PC-9 (cell line): ENCODE data around the gene SP140L. TPM values are rescaled to one million over a fixed set of nuclear protein-coding genes. Genes with fewer than 3 reads are reported as not detected.

Source experiments
- BruUV-seq: library from RNA; stranded (reverse); fragments of 400-500 nt; replicated peaks from 2 replicates; lab custom pipeline; 2021; lab: Mats Ljungman, UMichigan
- CTCF ChIA-PET: fragments of 300-600 bp; sonication (Branson Sonifier 250); formaldehyde crosslinking; loops from one replicate; lab custom pipeline; 2022; ENCODE audit warnings: antibody characterized with exemption; lab: Charles Lee
- POLR2A ChIA-PET: fragments of 300-600 bp; sonication (Branson Sonifier 250); formaldehyde crosslinking; loops from one replicate; lab custom pipeline; 2022; ENCODE audit warnings: antibody characterized with exemption; ENCODE audit not compliant: unreplicated experiment; lab: Charles Lee
- DNase-seq, 2 experiments: peaks; one replicate each; pipeline versions ENCODE4 v3.0.0 to v3.0.0-alpha.2; 2015 to 2022; ENCODE audit warnings: mixed read lengths in 1 of 2
- H2AFZ ChIP-seq: fragments of 200-600 bp; sonication (generic); 2 replicates; pipeline ENCODE4 v1.8.1; 2017; ENCODE audit warnings: antibody characterized with exemption
- H3F3A ChIP-seq: fragments of 200-600 bp; sonication (generic); 2 replicates; pipeline ENCODE4 v1.8.1; 2017; ENCODE audit warnings: antibody characterized with exemption, mild to moderate bottlenecking, low read depth; ENCODE audit not compliant: insufficient read depth
- H3K27ac ChIP-seq: fragments of 200-600 bp; sonication (generic); 2 replicates; pipeline ENCODE4 v1.6.1; 2016; ENCODE audit warnings: mixed run types
- H3K27me3 ChIP-seq: fragments of 200-600 bp; sonication (generic); 2 replicates; pipeline ENCODE4 v1.6.1; 2016; ENCODE audit warnings: low read depth, mixed run types; ENCODE audit not compliant: insufficient read depth
- H3K36me3 ChIP-seq: fragments of 200-600 bp; sonication (generic); 2 replicates; pipeline ENCODE4 v1.6.1; 2016; ENCODE audit warnings: low read depth, mixed run types
- H3K4me1 ChIP-seq: fragments of 200-600 bp; sonication (generic); replicated peaks from 2 replicates; pipeline ENCODE4 v1.6.1; 2016; ENCODE audit warnings: mixed run types; ENCODE audit not compliant: insufficient read depth
- H3K4me2 ChIP-seq: fragments of 200-600 bp; sonication (generic); 2 replicates; pipeline ENCODE4 v1.6.1; 2017; ENCODE audit warnings: mixed run types
- H3K4me3 ChIP-seq: fragments of 200-600 bp; sonication (generic); 2 replicates; pipeline ENCODE4 v1.6.1; 2016; ENCODE audit warnings: mixed run types
- H3K79me2 ChIP-seq: fragments of 200-600 bp; sonication (generic); 2 replicates; pipeline ENCODE4 v1.6.1; 2017; ENCODE audit warnings: low read depth, mixed run types
- H3K9me2 ChIP-seq: fragments of 200-600 bp; sonication (generic); 2 replicates; pipeline ENCODE4 v1.8.1; 2017; ENCODE audit warnings: mild to moderate bottlenecking; ENCODE audit not compliant: insufficient read depth
- H3K9me3 ChIP-seq: fragments of 200-600 bp; sonication (generic); 2 replicates; pipeline ENCODE4 v1.8.1; 2016; ENCODE audit warnings: low read depth; ENCODE audit not compliant: insufficient read depth
- H4K20me1 ChIP-seq: fragments of 200-600 bp; sonication (generic); 2 replicates; pipeline ENCODE4 v1.8.1; 2017; ENCODE audit not compliant: insufficient read depth
- CTCF ChIP-seq: fragments of 200-600 bp; sonication (generic); conservative IDR thresholded peaks from 2 replicates; pipeline ENCODE4 v1.6.1; 2017; ENCODE audit warnings: mixed run types, antibody characterized with exemption, mild to moderate bottlenecking, moderate library complexity
- EZH2 ChIP-seq: fragments of 200-600 bp; sonication (generic); IDR thresholded peaks from 2 replicates; pipeline ENCODE4 v1.8.0; 2017; ENCODE audit warnings: antibody characterized with exemption, low read depth
- intact Hi-C: fragments of 100-400 bp; cut with micrococcal nuclease; formaldehyde crosslinking; loops from one replicate; pipeline ENCODE4 v1.10.0; 2022; ENCODE audit not compliant: unreplicated experiment
- total RNA-seq: library from RNA; stranded (reverse); gene quantifications from 2 replicates; pipeline ENCODE4 v1.2.3, GENCODE V29; 2021

SP140L gene
- total RNA-seq, 1 experiment from 2014 or later: 23.6 TPM

GRCh38 chr2:230382108-230382507 is 55.1 kb downstream of the SP140L start:
- no peaks in the 10 kb centered on the region for H3K36me3 ChIP-seq
- H3K4me1 ChIP-seq: no peaks in the 10 kb centered on the region
- ChIA-PET CTCF (no interaction called here), POLR2A (no interaction called here)
- TF ChIP-seq EZH2 (no peak), CTCF (no peak)
- no peak overlapping the region for H3K27ac ChIP-seq
- no peaks in the 10 kb centered on the region for H3F3A ChIP-seq
- H3K79me2 ChIP-seq: no peaks in the 10 kb centered on the region
- DNase-seq: no peak
- intact Hi-C loops: no loop called here
- H3K27me3 ChIP-seq: no peaks in the 10 kb centered on the region
- no TSS peak for BruUV-seq
- no peaks in the 10 kb centered on the region for H3K9me2 ChIP-seq
- H3K4me2 ChIP-seq: no peak overlapping the region
- no peak overlapping the region for H2AFZ ChIP-seq
- H4K20me1 ChIP-seq: no peaks in the 10 kb centered on the region
- H3K4me3 ChIP-seq: no peak overlapping the region
- H3K9me3 ChIP-seq: no peaks in the 10 kb centered on the region

GRCh38 chr2:230383453-230383852 is 56.5 kb downstream of the SP140L start:
- H3K79me2 ChIP-seq: no peaks in the 10 kb centered on the region
- H3K9me3 ChIP-seq: no peaks in the 10 kb centered on the region
- BruUV-seq: no TSS peak
- DNase-seq: no peak
- CTCF ChIA-PET: no interaction called here
- no peaks in the 10 kb centered on the region for H3K9me2 ChIP-seq
- H3F3A ChIP-seq: no peaks in the 10 kb centered on the region
- POLR2A ChIA-PET: interaction anchor here (0.5 kb wide), 1 partner anchor 855 kb away, joined by 5 read pairs; no protein-coding TSS in a partner anchor
- H3K4me1 ChIP-seq: no peaks in the 10 kb centered on the region
- H3K4me3 ChIP-seq: no peak overlapping the region
- no peaks in the 10 kb centered on the region for H4K20me1 ChIP-seq
- no peak for TF ChIP-seq EZH2
- no peak for TF ChIP-seq CTCF
- H2AFZ ChIP-seq: no peak overlapping the region
- no peak overlapping the region for H3K4me2 ChIP-seq
- no peaks in the 10 kb centered on the region for H3K36me3 ChIP-seq
- H3K27ac ChIP-seq: no peak overlapping the region
- intact Hi-C loops: no loop called here
- H3K27me3 ChIP-seq: no peaks in the 10 kb centered on the region

- no peak for DNase-seq
- no peak overlapping the region for H2AFZ ChIP-seq
- TF ChIP-seq EZH2: no peak
- no peak for TF ChIP-seq CTCF
- BruUV-seq: no TSS peak
- H3K36me3 ChIP-seq: no peaks in the 10 kb centered on the region
- ChIA-PET CTCF (no interaction called here), POLR2A (interaction anchor here (0.7 kb wide), 1 partner anchor 331 kb away, joined by 4 read pairs; no protein-coding TSS in a partner anchor)
- no peak overlapping the region for H3K4me3 ChIP-seq
- no peaks in the 10 kb centered on the region for H3K27me3 ChIP-seq
- no peak overlapping the region for H3K4me2 ChIP-seq
- H3K9me2 ChIP-seq: no peaks in the 10 kb centered on the region
- no peak overlapping the region for H3K27ac ChIP-seq
- intact Hi-C loops: no loop called here
- H3K79me2 ChIP-seq: no peaks in the 10 kb centered on the region
- H3K4me1 ChIP-seq: no peaks in the 10 kb centered on the region
- H3F3A ChIP-seq: no peaks in the 10 kb centered on the region
- no peaks in the 10 kb centered on the region for H3K9me3 ChIP-seq
- H4K20me1 ChIP-seq: no peaks in the 10 kb centered on the region
These were observed 58.0 kb downstream of the SP140L start for GRCh38 chr2:230384986-230385385.
